Medulla oblongata (tissue), 1 donor: ENCODE data around the gene ST6GALNAC2.
"Not testable (repeated sequence)": the region's sequence is repeated elsewhere in the genome, so short reads cannot be mapped to it uniquely, and the experiment has no call there.

Experiments
- DNase-seq: peaks from one replicate; pipeline ENCODE4 v3.0.0-alpha.2; 2015; ENCODE audit errors: extremely low spot score

ST6GALNAC2 gene

GRCh38 chr17:76528528-76529223 is 57.0 kb downstream of the ST6GALNAC2 start:
- no peak for DNase-seq

- DNase-seq = no peak
Observed at GRCh38 chr17:76528156-76528527, 57.5 kb downstream of the ST6GALNAC2 start.

DNA sequence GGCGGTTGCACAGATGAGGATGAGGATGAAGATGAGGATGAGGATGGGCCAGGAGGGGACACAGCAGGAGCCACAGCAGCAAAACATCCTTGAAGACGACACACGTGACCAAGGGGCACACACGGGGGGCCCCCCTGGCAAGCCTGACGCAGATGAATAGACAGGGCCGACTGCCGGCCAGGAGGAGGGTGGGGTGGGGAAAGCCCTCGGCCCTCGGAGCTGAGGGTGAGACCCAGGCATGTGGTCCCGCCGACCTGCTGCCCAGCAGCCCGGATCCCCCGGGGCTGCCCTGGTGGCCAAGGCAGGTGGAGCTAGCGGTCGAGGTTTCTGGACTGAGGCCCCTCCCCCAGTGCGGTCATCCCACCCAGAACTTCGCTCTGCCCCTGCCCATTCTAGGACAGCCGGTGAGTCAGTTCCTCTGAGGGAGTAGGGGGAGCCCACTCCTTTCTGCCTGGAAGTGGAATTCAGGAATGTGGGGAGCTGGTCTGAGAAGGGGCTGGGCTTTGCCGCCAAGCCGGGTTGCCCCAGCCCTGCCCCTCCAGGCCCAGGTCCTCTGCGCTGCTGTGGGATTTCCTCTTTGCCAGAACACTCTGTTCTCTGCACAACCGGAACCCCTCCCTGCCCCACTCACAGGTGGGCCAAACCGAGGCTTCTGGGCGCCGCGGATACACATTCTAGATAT is 58.1 kb downstream of the ST6GALNAC2 start:
- no peak for DNase-seq

- not testable (repeated sequence) for DNase-seq
Observed at GRCh38 chr17:76527016-76527415, 58.6 kb downstream of the ST6GALNAC2 start.

GRCh38 chr17:76525513-76525833 is 60.2 kb downstream of the ST6GALNAC2 start:
- not testable (repeated sequence) for DNase-seq

DNA sequence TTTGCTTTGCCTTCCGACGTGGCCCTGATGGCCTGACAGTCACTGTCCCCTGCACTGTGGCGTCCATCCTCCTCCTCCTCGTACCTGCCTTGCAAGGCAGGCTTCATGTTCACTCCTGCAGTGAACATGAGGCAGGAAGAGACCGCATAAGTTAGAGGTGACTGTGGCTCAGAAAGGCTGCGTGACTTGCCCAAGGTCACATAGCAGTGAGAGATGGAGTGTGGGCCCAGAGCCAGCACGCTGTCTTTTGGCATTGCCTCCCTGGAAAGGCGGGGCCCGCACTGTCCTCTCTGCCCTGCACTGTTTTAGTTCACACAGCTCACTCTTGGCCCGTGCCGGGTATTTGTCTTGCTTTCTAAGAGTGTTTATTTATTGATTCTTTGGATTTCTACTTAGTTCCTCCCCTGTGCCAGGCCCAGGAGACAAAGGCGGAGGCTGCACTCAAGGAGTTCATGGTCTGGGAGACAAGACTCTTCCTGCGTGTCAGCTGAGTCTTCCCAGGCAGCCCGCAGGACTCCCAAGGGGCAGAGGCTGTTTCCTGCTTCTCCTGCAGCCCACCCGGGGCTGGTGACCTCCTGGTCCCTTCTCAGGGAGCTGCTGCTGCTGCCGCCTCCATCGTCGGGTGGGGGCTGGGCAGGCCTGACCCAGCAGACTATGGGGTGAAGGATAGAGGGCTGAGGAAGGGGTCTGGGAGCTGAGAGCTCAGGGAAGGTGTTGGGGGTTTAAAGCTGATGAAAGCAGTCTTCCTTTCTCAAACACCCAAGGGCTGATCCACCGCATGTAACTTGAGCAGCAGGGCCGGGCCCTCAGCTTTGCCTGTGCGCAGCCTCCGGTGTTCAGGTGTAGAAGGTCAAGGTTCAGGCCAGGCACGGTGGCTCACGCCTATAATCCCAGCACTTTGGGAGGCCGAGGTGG is 60.8 kb downstream of the ST6GALNAC2 start:
- no peak for DNase-seq

- peak; percentile 70 for DNase-seq
Observed at GRCh38 chr17:76523084-76524037, 62.3 kb downstream of the ST6GALNAC2 start.

DNA sequence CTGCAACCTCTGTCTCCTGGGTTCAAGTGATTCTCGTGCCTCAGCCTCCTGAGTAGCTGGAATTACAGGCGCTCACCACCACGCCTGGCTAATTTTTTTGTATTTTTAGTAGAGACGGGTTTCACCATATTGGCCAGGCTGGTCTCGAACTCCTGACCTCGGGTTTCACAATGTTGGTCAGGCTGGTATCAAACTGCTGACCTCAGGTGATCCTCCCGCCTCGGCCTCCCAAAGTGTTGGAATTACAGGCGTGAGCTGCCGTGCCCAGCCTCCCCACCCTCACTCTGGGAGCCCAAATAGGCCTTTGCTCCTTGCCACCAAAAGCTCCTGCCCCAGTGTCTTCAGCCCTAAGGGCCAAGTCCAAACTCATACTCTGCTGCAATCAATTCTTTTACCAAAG is 64.0 kb downstream of the ST6GALNAC2 start:
- not testable (repeated sequence) for DNase-seq

GRCh38 chr17:76521262-76521661 is 64.4 kb downstream of the ST6GALNAC2 start:
- DNase-seq = no peak

GRCh38 chr17:76519048-76519966 is 66.4 kb downstream of the ST6GALNAC2 start:
- DNase-seq = no peak

GRCh38 chr17:76517638-76518038 is 68.0 kb downstream of the ST6GALNAC2 start:
- no peak for DNase-seq
